CD4-positive, alpha-beta T cell treated with Interleukin-2 at 100 ng/mL for 4 hours (primary cell): ENCODE results near the gene OR7G3.

Experiments used
- DNase-seq: peaks from one replicate; pipeline ENCODE4 v3.0.0-alpha.2; 2020; ENCODE audit warnings: low spot score

Gene OR7G3

GRCh38 chr19:9107375-9107774, 19.4 kb downstream of the OR7G3 start, which contains the start of gene OR7G2:
Gene OR7G2, minus strand, starts transcription at chr19:9107475. Its CDS starts 4,232 bp downstream, at chr19:9103243.
- DNase-seq, result no peak

DNA sequence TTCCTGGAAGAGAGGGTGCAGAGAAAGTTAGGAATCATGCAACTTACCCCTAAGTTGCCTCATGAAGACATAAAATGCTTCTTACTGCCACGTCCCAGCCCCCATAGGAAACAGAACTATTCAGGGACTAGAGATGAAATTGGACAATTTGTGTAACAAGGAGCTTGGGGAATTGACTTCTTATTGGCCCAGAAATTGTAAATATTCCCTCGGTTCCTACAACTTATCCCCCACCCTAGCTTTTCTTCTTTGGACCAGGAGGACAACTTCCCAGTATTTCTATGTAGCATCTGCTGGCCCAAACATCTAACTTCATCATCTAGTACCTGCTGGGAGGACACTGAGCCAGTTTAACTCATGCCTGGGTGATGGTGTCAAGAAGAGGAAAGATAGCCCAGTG, 40.0 kb downstream of the OR7G3 start, which contains the start of gene OR1M1:
OR1M1 (plus strand) TSS at position 301 of the 400 bp plus-strand sequence. CDS start 6,184 bp downstream, outside the sequence.
- DNase-seq, result no peak

- DNase-seq, result no peak
These were observed 48.1 kb downstream of the OR7G3 start for GRCh38 chr19:9078651-9079050.

DNA sequence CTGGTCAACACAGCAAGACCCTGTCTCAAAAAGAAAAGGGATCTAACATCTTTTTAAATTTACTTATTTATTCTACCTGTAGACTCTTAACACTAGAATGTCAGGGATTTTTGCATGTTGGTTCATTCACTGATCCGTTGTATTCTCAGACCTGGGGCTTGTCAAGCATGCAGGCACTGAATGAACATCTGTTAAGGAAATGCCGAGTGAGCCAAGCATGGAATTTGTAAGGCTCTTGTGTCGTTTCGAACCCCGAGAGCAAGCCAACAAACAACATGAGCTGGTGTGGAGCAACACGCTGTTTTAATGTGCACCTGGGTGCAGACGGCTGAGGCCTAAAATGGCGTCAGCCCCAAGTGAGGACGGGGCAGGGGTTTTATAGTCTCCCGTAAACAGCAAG, 49.8 kb downstream of the OR7G3 start:
- DNase-seq, result no peak
